ENCODE results near the gene ME1. TPM values are rescaled to one million over a fixed set of nuclear protein-coding genes. Genes with fewer than 3 reads are reported as not detected.

The ME1 gene
- total RNA-seq, 1 experiment from 2014 or later = 7.8 TPM

DNA sequence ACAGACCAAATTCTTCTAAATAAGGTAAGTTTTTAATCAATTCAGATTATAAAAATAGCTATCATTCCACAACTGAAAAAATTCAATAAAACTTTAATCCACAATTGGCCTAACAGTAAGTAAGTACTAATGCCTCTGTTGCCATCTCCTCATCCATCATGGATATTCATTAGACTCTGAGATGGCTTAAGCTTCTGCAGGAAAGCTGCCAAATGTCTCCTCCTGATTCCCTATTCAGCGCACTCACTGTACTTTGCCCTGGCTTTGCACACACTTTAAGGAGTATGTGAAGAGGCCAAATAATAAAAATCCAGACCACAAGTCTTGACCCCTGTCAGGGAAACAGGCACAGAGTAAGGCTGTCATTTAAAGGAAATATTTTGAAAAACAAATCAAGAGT is 261.3 kb downstream of the ME1 start:
- H3K27ac Mint-ChIP-seq = no peak overlapping the region
- no peaks in the 10 kb centered on the region for H3K27me3 Mint-ChIP-seq (ENCODE audit: low read depth)

More for the DNA sequence above, 261.3 kb downstream of the ME1 start:
- Histone ChIP-seq H3K9me3 (ENCODE audit: control insufficient read depth, low read depth, low read length) (no peaks in the 10 kb centered on the region), H3K9ac (ENCODE audit: extremely low read depth, insufficient read length, low read length) (no peak overlapping the region), H2BK20ac (ENCODE audit: low read depth, low read length, poor library complexity, severe bottlenecking) (no peak overlapping the region), H2BK5ac (ENCODE audit: insufficient read length, low read length) (no peak overlapping the region), H4K91ac (ENCODE audit: insufficient read length, low read depth, low read length) (no peak overlapping the region), H3K79me2 (ENCODE audit: insufficient read depth, low read length) (no peaks in the 10 kb centered on the region; the same call in 1 of the 2 replicates), H4K20me1 (ENCODE audit: control insufficient read depth, insufficient read depth, insufficient read length) (no peaks in the 10 kb centered on the region), H3K56ac (ENCODE audit: insufficient read length, low read depth, low read length) (no peak overlapping the region), H3K14ac (ENCODE audit: insufficient read depth, low read length) (no peak overlapping the region), H3K79me1 (ENCODE audit: insufficient read depth, low read depth, low read length, poor library complexity, severe bottlenecking) (no peaks in the 10 kb centered on the region), H3K4me2 (ENCODE audit: insufficient read depth, insufficient read length, low read length) (no peak overlapping the region), H4K8ac (replicated peaks; ENCODE audit: insufficient read length, low read depth, low read length) (no peak overlapping the region), H3K4ac (ENCODE audit: low read depth, low read length) (no peak overlapping the region), H2BK15ac (ENCODE audit: low read depth, low read length) (no peak overlapping the region), H2BK120ac (ENCODE audit: low read depth, low read length, poor library complexity, severe bottlenecking) (no peak overlapping the region), H4K5ac (ENCODE audit: insufficient read length, low read depth, low read length) (no peak overlapping the region), H3T11ph (ENCODE audit: low read length) (no peak overlapping the region), H2BK12ac (ENCODE audit: insufficient read length, low read depth, low read length) (no peak overlapping the region), H2AK5ac (ENCODE audit: insufficient read length, low read length) (no peak overlapping the region), H2AFZ (ENCODE audit: low read length) (no peak overlapping the region), H3K27ac (ENCODE audit: insufficient read length, low read depth, low read length) (no peak overlapping the region), H3K18ac (ENCODE audit: insufficient read length, low read depth, low read length) (no peak overlapping the region), H3K4me1 (ENCODE audit: insufficient read depth, low read length) (no peaks in the 10 kb centered on the region), H3K27me3 (ENCODE audit: insufficient read depth, low read length) (no peaks in the 10 kb centered on the region), H3K23me2 (ENCODE audit: insufficient read length, low read depth, low read length, poor library complexity, severe bottlenecking) (no peaks in the 10 kb centered on the region), H3K23ac (ENCODE audit: insufficient read length, low read depth, low read length) (no peak overlapping the region)
- H3K4me3 Mint-ChIP-seq = no peak overlapping the region
- peaks cover 26 to 87% (median 71%) of the 10 kb centered on the region in 3 experiments; a peak in 6 of 7 replicates for H3K36me3 Mint-ChIP-seq (ENCODE audit: insufficient read depth in 1 of 3, low read depth in 3 of 3)
- H3K4me1 Mint-ChIP-seq = no peaks in the 10 kb centered on the region
- no CpG with 5 or more reads among the region's 1 CpG for WGBS (ENCODE audit: extremely low coverage, insufficient read length, low lambda C conversion rate)
- no peaks in the 10 kb centered on the region for H3K9me3 Mint-ChIP-seq
- TF ChIP-seq, protein P1, sequence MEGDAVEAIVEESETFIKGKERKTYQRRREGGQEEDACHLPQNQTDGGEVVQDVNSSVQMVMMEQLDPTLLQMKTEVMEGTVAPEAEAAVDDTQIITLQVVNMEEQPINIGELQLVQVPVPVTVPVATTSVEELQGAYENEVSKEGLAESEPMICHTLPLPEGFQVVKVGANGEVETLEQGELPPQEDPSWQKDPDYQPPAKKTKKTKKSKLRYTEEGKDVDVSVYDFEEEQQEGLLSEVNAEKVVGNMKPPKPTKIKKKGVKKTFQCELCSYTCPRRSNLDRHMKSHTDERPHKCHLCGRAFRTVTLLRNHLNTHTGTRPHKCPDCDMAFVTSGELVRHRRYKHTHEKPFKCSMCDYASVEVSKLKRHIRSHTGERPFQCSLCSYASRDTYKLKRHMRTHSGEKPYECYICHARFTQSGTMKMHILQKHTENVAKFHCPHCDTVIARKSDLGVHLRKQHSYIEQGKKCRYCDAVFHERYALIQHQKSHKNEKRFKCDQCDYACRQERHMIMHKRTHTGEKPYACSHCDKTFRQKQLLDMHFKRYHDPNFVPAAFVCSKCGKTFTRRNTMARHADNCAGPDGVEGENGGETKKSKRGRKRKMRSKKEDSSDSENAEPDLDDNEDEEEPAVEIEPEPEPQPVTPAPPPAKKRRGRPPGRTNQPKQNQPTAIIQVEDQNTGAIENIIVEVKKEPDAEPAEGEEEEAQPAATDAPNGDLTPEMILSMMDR (conservative IDR thresholded peaks at IDR 0.05) = no peak
- no peak for DNase-seq
